Measurements from ENCODE around the gene SH3BP2.

- TF ChIP-seq CTCF (IDR thresholded peaks at IDR 0.05) = no peak
- no peak for TF ChIP-seq EP300 (IDR thresholded peaks at IDR 0.05)
- TF ChIP-seq POLR2A (IDR thresholded peaks at IDR 0.05) = no peak
Observed at GRCh38 chr4:2834001-2834921, 41.4 kb downstream of the SH3BP2 start.
